ENCODE results near the gene CCDC171.
A peak's percentile ranks its signal among the peaks of the same experiment; 100 is the strongest.
"Not testable (repeated sequence)": the region's sequence is repeated elsewhere in the genome, so short reads cannot be mapped to it uniquely, and the experiment has no call there.

Gene CCDC171

DNA sequence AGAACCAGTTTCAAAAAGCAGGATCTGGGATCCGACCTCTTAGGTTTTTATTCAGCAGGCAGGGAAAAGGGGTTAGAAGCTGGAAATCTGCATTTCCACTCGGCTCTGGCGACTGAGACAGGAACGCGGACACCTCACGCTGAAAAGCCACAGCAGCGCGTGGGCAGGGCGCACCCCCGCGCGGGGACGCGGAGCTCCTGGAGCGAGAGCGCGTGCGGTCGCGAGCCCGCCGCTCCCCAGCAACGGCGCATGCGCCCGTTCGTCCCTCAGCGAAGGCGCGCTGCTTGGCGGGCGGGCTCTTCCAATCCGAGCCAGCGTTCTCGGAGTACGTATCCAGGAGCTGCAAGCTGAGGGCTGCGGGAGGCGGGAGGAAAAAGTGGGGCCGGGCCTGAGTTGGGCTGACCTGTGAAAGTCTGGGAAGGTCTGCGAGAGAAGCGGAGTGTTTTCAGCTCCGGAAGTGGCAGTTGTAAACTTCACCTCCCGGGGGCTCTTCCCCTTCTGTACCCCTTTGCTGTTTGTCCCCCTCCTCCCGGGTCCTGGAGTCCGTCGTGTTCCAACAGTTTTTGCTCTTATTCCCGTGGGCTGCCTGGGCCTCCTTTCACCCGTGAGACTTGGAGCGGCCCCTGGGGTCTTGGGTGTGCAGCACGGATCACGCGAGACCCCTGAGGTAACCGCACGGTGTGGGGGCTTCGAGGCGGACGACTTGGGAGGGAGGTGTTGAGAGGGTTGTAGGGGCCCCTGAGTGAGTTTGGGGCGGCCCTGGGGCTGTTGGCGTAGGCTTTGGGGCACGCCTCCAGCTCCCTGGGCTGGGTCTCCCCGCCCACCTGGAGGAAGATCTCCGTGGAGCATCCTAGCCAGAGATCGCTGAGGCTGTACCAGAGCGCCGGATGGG lies at the start of gene CCDC171:
TSS of gene CCDC171 (plus strand) at position 408 of the 892 bp plus-strand sequence. CDS start 11,046 bp downstream, outside the sequence.
- peak; percentile 73 for DNase-seq

DNA sequence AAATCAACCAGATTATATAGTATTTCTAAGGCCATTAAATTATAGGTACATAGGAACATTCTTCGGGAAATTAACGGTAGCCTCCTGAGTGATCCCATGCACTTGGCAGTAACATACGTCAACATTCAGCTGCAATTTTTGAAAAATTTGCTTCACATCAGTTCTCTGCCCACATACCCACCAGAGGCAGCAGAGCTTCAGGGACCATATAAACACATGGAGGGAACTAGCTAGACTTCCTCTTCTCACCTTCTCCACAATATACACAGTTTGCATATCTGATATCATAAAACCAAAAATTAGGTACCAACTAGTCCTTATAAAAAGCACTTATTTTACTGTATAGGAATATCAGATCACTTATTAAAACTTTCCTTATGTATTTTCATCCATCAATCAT lies 46.9 kb upstream of the CCDC171 start:
- no peak for DNase-seq

DNA sequence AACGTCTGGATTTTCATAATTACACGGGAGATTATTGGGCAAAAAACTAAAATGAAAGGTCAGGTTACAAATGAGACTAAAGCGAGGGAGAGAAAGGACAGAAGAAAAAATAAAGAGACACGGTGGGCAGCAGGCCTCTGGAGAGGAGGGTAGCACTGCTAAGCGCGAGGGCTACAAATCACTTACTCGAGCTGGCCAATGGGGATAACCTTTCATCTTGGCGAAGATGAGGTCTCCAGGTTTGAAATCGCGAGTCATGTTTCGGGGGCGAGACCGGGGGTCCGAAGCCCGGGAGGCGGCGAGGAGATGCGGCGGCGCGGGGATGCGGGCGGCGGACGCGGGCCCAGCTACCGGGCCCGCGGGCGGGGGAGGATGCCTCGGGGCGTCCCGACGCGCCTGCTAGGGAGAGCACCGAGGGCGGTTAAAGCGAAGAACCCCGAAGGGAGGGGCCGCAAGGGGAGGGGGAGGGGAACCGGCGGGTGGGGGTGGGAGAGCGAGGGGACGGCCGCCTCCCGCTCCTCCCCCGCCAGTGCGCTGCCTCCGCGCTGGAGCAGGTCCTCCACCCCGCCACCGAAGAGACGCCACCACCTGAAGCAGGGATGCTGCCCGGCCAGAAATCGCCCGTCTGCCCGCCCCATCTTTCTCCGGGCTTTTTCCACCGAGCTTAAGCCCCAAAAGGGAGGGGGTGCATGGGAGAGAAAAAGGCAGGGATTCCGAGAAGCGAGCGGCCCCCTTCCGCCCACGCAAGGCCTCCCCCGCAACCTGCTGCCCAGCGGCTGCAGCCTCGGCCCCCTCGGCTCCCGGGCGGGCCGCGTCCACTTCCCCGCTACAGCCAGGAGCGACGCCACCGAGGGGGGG lies 42.7 kb upstream of the CCDC171 start:
- DNase-seq = peak; percentile 48

GRCh38 chr9:15510789-15511575 lies 41.9 kb upstream of the CCDC171 start, which contains the start of gene PSIP1:
Gene PSIP1 (minus strand): TSS chr9:15510970. CDS start chr9:15510188, 782 bp downstream.
- peak; percentile 74 for DNase-seq

- no peak for DNase-seq
Measured at GRCh38 chr9:15512204-15512603, 40.6 kb upstream of the CCDC171 start.

DNA sequence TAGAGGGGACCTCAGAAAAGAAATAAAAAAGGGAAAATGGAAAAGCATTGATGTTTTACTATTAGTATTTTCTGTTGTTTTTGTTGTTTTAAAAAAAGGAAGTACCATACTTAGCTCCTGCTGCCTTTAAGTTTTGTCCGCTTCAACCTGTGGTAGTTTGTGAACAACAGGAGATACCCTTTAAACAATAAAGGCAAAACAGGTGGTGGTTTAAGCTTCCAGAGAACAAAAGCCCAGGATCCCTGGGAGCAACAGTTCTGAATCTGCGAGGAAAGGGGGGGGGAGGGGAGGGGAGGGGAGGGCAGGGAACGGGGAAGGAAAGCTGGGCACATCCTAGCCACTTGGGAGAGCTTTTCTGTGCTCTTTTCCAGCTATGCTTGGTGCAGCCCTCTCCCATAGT lies 40.0 kb upstream of the CCDC171 start:
- no peak for DNase-seq

DNA sequence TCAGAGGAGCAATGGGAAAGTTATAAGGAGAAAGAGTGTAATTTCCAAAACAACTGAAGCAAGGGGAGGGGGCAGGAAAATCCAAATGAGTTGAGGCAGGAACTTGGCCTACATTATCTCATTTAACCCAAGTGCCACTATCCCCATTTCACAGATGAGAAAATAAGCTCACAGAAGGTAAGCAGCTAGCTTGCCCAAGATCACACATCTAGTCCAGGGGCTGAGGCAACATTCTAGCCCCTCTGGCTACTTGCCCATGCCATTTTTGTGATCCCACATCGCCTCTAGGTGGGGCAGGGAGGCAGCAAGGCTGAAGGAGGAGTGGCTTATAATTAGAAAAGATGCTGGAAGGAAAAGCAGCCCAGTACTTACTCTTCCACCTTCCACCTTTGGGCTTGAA lies 39.5 kb upstream of the CCDC171 start:
- DNase-seq = no peak

DNA sequence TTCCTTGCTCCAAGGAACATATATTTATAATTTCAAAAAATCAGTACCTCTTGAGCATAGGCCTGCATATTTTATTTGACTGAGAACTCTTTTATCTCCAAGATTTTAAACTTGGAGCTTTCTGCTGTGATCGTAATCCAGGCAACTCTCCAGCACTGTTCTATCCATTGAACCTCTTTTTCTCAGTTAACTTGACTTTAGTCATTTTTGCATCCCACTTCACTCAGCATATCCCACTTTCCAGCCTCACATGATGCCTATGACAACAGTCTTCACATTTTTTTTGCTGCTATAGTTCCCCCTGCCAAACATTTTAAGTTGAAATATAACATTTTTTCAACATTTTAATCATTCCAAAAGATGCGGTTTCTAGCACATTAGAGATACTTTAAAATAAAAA lies 33.0 kb upstream of the CCDC171 start:
- no peak for DNase-seq

GRCh38 chr9:15521254-15521653 lies 31.6 kb upstream of the CCDC171 start:
- no peak for DNase-seq

- no peak for DNase-seq
Measured at GRCh38 chr9:15522130-15522755, 30.6 kb upstream of the CCDC171 start.

- no peak for DNase-seq
Measured at GRCh38 chr9:15524845-15525455, 27.9 kb upstream of the CCDC171 start.

DNA sequence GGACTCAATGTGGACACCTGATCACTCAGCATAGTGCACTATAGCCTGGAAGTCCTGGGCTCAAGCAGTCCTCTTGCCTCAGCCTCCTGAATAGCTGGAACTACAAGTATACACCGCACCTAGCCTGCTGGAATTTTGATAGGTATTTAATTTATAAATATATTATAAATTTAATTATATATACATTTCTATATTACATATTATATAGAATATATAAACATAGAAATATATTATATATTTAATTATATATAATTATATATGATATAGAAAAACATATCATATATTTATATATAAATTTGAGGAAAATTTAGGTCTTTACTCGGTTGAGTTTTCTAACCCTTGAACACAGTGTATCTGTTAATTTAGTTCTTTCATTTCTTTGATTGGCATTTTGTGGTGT lies 26.9 kb upstream of the CCDC171 start:
- no peak for DNase-seq

GRCh38 chr9:15527035-15527434 lies 25.8 kb upstream of the CCDC171 start:
- DNase-seq = not testable (repeated sequence)

GRCh38 chr9:15529566-15530324 lies 23.1 kb upstream of the CCDC171 start:
- no peak for DNase-seq

- no peak for DNase-seq
Measured at GRCh38 chr9:15531380-15531779, 21.5 kb upstream of the CCDC171 start.

- DNase-seq = no peak
Measured at GRCh38 chr9:15541872-15542271, 11.0 kb upstream of the CCDC171 start.

DNA sequence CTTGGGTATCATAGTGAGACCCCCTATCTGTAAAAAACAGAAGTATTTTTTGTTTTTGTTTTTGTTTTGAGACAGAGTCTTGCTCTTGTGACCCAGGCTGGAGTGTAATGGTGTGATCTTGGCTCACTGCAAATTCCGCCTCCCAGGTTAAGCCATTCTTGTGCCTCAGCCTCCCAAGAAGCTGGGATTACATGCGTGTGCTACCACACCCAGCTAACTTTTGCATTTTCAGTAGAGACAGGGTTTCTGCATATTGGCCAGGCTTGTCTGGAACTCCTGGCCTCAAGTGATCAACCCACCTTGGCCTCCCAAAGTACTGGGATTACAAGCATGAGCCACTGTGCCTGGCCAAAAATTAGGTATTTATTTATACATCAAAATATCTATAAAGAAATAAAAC lies 10.2 kb upstream of the CCDC171 start:
- no peak for DNase-seq

- DNase-seq = no peak
Measured at GRCh38 chr9:15543047-15543813, 9.6 kb upstream of the CCDC171 start.

DNA sequence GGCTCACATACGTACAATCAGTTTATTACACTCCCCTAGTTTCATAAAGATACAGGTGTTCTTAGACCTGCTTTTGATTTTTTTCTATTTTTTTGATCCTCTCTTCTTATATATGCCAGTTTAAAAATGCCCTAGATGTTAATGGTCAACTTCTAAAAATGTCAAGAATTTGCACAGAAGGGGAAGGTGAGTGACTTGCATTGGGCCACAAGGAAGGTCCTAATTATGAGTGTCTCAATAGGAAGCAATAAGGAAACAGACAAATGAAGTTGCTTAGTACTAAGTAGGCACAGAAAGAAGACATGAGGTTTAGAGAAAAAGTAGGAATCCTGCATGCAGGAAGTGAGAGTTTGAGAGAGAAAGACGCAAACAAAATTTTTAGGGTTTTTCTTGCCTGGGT lies 3.2 kb upstream of the CCDC171 start:
- DNase-seq = no peak

GRCh38 chr9:15553528-15553898 lies 670 bp downstream of the CCDC171 start:
- no peak for DNase-seq
